Stimulated activated CD4-positive, alpha-beta T cell treated with anti-CD3 and anti-CD28 coated beads, Interleukin-2, amount 100 ng/mL, for 48 hours (primary cell): Measurements from ENCODE around the gene KRTAP19-2.
A peak's percentile ranks its signal among the peaks of the same experiment; 100 is the strongest.

Experiments used
- DNase-seq, 2 donors: peaks; one replicate each; pipeline ENCODE4 v3.0.0-alpha.2; 2020

The KRTAP19-2 gene

GRCh38 chr21:30487336-30487735, at the start of gene KRTAP19-2:
Gene KRTAP19-2, minus strand, starts transcription at chr21:30487436. Its CDS starts 88 bp downstream, at chr21:30487348.
- DNase-seq: no peak

DNA sequence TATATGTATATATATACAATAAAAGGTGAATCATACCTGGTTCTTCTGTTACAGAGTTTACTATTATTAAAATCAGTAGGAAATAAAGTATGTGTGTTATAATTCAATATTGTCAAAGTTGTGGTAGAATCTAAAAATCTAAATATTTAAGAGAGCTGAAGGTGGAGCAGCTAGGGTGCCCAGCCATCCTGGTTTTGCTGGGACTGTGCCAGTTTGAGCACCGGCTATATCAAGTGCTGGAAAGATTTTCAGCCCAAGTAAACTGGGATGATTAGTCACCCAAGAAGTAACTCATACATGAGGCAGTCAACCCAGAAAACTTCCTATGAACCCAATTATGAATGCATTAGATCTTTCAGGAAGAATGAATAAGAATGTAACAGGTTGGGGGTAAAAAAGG, 31.6 kb upstream of the KRTAP19-2 start:
- no peak for DNase-seq

GRCh38 chr21:30515681-30516080, 28.4 kb upstream of the KRTAP19-2 start:
- no peak for DNase-seq

DNA sequence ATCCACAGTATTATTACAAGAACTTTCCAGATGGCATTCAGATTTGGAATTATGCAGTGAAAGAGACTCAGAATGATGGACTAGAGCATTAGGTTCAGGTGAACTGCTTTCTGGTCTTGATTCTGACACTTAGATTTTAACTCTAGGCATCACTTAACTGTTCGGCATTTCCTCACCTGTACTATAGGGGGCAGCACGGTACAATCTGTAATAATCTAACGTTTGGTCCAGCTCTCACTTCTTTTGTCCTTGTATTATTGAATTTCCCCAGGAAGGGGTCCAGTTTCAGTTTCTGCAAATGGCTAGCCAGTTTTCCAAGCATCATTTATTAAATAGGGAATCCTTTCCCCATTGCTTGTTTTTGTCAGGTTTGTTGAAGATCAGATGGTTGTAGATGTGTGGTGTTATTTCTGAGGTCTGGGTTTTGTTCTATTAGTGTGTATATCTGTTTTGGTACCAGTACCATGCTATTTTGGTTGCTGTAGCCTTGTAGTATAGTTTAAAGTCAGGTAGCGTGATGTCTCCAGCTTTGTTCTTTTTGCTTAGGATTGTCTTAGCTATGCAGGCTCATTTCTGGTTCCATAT, 18.5 kb upstream of the KRTAP19-2 start:
- peak in 1 of 2 donors; percentile 3 for DNase-seq

- DNase-seq: no peak
Measured at GRCh38 chr21:30502041-30502440, 14.8 kb upstream of the KRTAP19-2 start, which contains the start of gene KRTAP19-5. Gene KRTAP19-5, minus strand, starts transcription at chr21:30502141. Its CDS starts 51 bp downstream, at chr21:30502090.

- no peak for DNase-seq
Measured at GRCh38 chr21:30497065-30497464, 9.8 kb upstream of the KRTAP19-2 start, which contains the start of gene KRTAP19-4. Gene KRTAP19-4, minus strand, starts transcription at chr21:30497165. Its CDS starts 55 bp downstream, at chr21:30497110.

GRCh38 chr21:30491963-30492428, 4.8 kb upstream of the KRTAP19-2 start, which contains the start of gene KRTAP19-3:
Gene KRTAP19-3, minus strand, starts transcription at chr21:30492013. Its CDS starts 56 bp downstream, at chr21:30491957.
- no peak for DNase-seq

DNA sequence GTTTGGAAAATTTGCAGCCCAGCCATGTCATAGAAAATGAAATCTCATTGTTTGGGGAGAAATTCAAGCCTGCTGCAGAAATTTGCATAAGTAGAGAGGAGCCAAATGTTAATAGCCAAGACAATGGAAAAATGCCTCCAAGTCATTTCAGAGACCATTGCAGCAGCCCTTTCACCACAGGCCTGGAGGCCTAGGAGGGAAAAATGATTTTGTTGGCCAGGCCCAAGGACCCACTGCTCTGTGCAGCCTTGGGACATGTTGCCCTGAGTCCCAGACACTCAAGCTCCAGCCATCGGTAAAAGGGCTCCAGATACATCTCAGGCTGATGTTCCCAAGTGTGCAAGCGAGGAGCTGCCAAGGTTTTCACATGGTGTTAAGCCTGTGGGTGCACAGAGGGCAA, 1.1 kb downstream of the KRTAP19-2 start:
- no peak for DNase-seq

GRCh38 chr21:30482130-30482529, 5.1 kb downstream of the KRTAP19-2 start:
- DNase-seq: no peak

DNA sequence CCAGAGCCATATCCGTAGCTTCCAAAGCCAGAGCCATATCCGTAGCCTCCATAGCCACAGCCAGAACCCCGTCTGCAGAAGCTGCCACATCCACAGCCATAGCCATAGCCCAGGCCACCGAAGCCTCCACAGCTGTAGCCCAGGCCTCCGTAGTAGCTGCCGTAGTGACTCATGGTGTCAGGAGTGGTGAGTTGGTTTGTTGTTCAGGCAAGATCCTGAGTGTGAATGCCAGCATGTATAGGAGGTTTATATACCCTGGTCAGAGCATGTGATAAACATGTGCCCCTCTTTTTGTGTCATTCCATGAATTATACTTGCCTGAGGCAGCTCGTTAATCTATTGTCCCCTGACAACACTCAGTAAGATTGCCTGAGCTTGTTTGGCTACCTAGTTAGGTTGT, 7.1 kb downstream of the KRTAP19-2 start, which contains the start of gene KRTAP19-1:
TSS of gene KRTAP19-1 (minus strand) at position 223 of the 400 bp plus-strand sequence. CDS start at position 173, 50 bp downstream.
- DNase-seq: no peak

DNA sequence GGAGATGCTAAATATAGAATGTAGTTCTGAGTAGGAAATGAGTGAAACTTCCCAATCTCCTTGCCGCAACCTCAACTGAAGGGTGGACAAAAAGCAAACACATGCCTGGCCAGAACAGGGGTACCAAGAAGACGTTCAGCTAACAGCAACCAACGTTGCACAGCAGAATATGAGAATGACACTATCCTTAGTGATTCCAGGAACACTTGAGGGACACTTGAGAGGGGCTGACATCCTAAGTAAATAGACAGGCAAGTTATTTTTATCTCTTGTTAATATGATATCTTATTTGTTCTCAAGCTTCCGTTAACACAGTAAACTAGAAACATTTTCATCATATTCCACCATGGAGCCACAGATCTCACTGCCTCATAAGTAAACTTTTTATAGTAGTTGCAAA, 8.0 kb downstream of the KRTAP19-2 start:
- no peak for DNase-seq

DNA sequence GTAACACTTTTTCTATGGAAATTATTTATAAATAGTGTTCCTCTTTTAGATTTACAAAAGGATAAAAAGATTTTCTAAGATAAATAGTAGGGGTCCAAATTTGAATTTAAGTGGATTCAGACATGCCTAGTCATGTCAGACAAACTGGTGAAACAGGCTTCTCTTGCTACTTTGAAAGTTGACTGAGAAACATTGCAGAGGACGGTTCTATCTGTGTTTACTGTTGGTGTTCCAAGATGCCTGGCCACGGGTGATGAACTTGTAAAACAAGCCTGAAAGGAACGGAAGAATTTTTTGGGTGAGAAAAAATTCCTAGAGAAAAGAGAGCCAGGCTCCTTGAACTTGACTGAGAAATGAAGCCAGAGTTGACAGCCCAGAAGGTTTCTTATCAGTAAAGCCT, 9.2 kb downstream of the KRTAP19-2 start:
- no peak for DNase-seq

DNA sequence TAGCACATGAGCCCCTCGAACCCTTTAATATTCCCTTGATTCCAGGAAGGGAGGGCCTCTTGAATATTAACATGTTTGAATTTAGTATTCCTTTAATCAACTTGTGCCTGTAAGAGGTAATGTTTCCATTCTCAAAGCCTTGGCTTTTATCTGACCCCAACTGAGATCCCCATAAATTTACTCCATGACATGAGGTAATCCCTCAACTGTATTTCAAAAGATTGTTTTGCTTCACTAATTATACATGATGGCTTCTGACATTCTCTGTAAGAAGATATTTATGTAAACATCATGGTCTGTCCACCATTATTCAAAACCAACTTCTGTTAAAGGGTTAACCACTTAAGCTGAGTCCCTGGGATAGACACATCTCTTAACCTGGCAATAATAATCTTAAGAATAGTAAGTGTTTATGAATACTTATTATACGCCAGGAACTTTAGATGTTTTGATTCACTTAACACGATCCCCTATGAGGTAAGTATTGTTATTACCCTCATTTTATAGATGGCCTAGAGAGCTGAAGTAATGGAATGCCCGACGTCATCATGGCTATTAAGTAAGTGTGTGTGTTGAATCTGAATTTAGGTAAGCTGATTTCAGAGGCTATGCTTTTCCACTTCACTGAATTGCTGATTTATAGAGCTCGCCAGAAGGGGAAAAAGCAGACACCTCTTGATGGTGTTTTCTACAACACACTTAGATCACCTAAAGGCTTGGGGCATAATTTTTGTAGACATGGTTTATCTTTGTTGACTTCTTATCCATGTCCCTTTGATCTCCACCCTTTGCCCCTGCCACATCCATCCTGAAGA, 18.1 kb downstream of the KRTAP19-2 start:
- DNase-seq: no peak

DNA sequence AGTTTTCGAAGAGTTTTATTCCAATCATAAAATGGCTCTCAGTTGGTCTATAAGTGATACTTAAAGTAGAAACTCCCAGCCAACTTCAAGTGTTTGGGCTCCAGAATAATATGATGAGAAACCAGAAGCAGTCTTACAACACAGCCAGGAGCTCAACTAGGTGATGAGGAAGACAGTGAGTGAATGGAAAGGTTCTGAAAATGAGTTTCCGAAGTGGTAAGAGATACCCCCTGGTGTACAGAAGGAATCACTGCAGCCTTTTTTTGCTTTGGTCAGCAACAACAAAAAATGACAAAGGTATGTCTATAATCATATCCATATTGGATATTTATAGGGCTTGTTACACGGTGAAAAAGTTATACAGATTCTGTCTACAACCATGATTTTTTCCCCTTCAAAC, 23.5 kb downstream of the KRTAP19-2 start:
- DNase-seq: no peak

DNA sequence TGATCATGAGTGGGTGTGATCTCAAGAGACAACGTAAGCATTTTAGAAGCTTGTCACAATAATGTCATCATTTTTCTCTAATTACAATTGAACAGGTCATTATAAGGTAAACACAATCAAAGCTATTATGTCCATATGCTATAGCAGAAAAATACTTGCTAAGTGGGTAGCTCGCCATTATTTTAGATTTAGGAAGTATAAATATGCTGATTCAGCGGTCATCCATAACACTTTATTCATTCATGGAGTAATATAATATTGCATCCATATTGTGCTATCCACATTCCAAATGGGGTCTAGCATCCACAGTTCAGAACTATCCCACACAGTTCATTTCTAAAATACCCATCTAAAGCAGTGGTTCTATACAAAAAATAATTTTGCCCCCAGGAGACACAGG, 38.7 kb downstream of the KRTAP19-2 start:
- no peak for DNase-seq

DNA sequence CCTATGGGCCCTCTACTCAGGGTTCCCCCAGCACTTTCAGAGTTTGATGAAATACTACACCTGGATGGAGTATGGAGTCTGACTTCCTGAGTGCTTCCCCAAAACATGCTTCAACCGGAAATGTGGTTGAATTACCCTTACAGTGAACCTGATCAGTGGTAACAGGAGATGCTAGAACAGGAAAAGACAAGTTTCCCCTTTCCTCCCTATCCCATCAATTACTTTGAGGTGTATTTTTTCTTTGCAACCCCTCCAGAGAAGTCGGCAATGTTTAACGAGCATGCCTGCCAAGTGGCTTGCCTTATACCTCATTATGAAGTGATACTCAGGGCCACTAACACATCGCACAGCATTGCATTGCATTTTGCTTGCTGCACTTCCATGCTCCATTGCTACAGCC, 40.2 kb downstream of the KRTAP19-2 start:
- no peak for DNase-seq

GRCh38 chr21:30444204-30444603, 43.0 kb downstream of the KRTAP19-2 start:
- no peak for DNase-seq

DNA sequence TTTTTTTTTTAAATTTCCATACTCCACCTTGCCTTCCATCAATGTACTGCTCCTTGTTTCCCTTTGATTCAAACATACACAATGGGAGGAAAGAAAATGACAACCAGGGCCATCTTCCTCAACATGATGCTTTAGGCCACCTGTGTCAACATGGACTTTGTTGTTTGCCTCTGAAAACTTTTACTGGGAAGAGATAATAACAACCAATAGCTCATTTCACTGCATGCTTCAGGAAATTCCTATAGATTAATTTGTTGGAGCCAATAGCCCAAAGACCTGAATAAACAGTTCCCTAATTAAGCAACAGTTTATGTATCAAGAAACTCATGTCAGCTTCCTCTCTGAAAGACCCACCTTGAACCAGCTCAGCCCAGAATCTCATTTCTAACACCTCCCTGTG, 44.0 kb downstream of the KRTAP19-2 start:
- DNase-seq: no peak

DNA sequence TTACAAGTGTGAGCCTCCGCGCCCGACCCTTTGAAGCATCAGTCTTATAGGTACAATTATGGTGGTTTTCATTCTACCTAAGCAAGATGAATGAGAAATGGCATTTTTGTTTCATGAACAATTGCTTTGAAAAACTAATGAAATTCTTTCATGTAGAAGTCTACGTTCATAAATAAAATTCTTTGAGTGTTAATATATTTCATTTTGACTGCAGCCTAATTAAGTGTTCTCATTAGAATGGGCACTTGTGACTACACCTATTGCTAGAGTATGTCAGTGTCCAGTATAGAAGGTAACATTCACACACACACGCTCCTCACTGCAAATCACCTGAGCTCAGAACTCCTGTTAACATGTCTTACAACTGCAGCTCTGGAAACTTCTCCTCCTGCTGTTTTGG, 47.3 kb downstream of the KRTAP19-2 start, which contains the start of gene KRTAP15-1:
TSS of gene KRTAP15-1 (plus strand) at position 301 of the 400 bp plus-strand sequence. CDS start at position 354, 53 bp downstream.
- DNase-seq: no peak
